SK-N-SH (cell line): ENCODE data around the gene ATP8A2. TPM values are rescaled to one million over a fixed set of nuclear protein-coding genes. Genes with fewer than 3 reads are reported as not detected.

ENCODE experiments used
- CTCF ChIA-PET: fragments of 300-600, 350-600 bp; formaldehyde crosslinking; extraction: SDS; loops from one replicate; lab custom pipeline; 2021; lab: Yijun Ruan, JAX
- POLR2A ChIA-PET: fragments of 350-600 bp; sonication (Branson Sonifier 250); formaldehyde crosslinking; extraction: SDS; loops from one replicate; lab custom pipeline; 2020; ENCODE audit warnings: antibody characterized with exemption, inconsistent platforms; lab: Yijun Ruan, JAX
- DNase-seq: peaks from one replicate; pipeline ENCODE4 v3.0.0; 2012
- H2AFZ ChIP-seq: fragments of 200-600 bp; sonication (generic); 2 replicates; pipeline ENCODE4 v1.8.1; 2016; ENCODE audit warnings: antibody characterized with exemption, mild to moderate bottlenecking, low read depth
- H3F3A ChIP-seq: fragments of 200-600 bp; sonication (generic); replicated peaks from 2 replicates; pipeline ENCODE3; 2016; ENCODE audit warnings: antibody characterized with exemption, mild to moderate bottlenecking; ENCODE audit not compliant: insufficient read depth
- H3K27ac ChIP-seq, 2 experiments: fragments of 200-500 bp in 1 of 2; fragments of 200-600 bp in 1 of 2; sonication (Bioruptor generic) in 1 of 2; sonication (generic), shearing (Covaris generic) in 1 of 2; 2 replicates each; pipeline versions ENCODE4 v1.5.1 to v1.6.1; 2014 to 2016; ENCODE audit warnings: low read depth in 2 of 2, inconsistent platforms in 1 of 2, low read length in 1 of 2, mild to moderate bottlenecking in 1 of 2, mixed read lengths in 1 of 2
- H3K27me3 ChIP-seq: fragments of 200-600 bp; sonication (generic), shearing (Covaris generic); 2 replicates; pipeline ENCODE4 v1.6.1; 2016; ENCODE audit warnings: mixed run types; ENCODE audit not compliant: insufficient read depth
- H3K36me3 ChIP-seq, 2 experiments: fragments of 200-500 bp in 1 of 2; fragments of 200-600 bp in 1 of 2; sonication (Bioruptor generic) in 1 of 2; sonication (generic) in 1 of 2; replicated peaks in 1 of 2; 2 replicates each; pipeline versions ENCODE3 to v1.5.1; 2014 to 2016; ENCODE audit warnings: low read length in 1 of 2, mild to moderate bottlenecking in 1 of 2; ENCODE audit not compliant: insufficient read depth in 2 of 2, control insufficient read depth in 1 of 2
- H3K4me1 ChIP-seq, 2 experiments: fragments of 200-500 bp in 1 of 2; fragments of 200-600 bp in 1 of 2; sonication (Bioruptor generic) in 1 of 2; sonication (generic), shearing (Covaris generic) in 1 of 2; 2 replicates each; pipeline versions ENCODE4 v1.5.1 to v1.6.1; 2014 to 2016; ENCODE audit warnings: low read depth in 1 of 2, low read length in 1 of 2, mixed run types in 1 of 2; ENCODE audit not compliant: insufficient read depth in 2 of 2, control insufficient read depth in 1 of 2
- H3K4me2 ChIP-seq: fragments of 200-600 bp; sonication (generic), shearing (Covaris generic); 2 replicates; pipeline ENCODE4 v1.6.1; 2017; ENCODE audit warnings: mixed run types
- H3K4me3 ChIP-seq, 2 experiments: fragments of 200-500 bp in 1 of 2; fragments of 200-600 bp in 1 of 2; sonication (Bioruptor generic) in 1 of 2; sonication (generic), shearing (Covaris generic) in 1 of 2; 2 replicates each; pipeline versions ENCODE4 v1.5.1 to v1.8.1; 2014 to 2016; ENCODE audit warnings: low read depth in 2 of 2, inconsistent platforms in 1 of 2, low read length in 1 of 2, mild to moderate bottlenecking in 1 of 2, mixed read lengths in 1 of 2, moderate library complexity in 1 of 2
- H3K79me2 ChIP-seq: fragments of 200-600 bp; sonication (generic); 2 replicates; pipeline ENCODE4 v1.8.1; 2017; ENCODE audit warnings: mild to moderate bottlenecking; ENCODE audit not compliant: insufficient read depth
- H3K9ac ChIP-seq: fragments of 200-600 bp; sonication (generic); 2 replicates; pipeline ENCODE4 v1.6.1; 2017; ENCODE audit warnings: mixed run types
- H3K9me2 ChIP-seq: fragments of 200-600 bp; sonication (generic); 2 replicates; pipeline ENCODE4 v1.6.1; 2017; ENCODE audit warnings: mixed run types
- H3K9me3 ChIP-seq: fragments of 200-600 bp; sonication (generic); 2 replicates; pipeline ENCODE4 v1.6.1; 2017; ENCODE audit warnings: mixed run types, mild to moderate bottlenecking, moderate library complexity
- H4K20me1 ChIP-seq: fragments of 200-600 bp; sonication (generic); 2 replicates; pipeline ENCODE4 v1.6.1; 2017; ENCODE audit warnings: mild to moderate bottlenecking, mixed run types; ENCODE audit not compliant: insufficient read depth
- ELF1 ChIP-seq: IDR thresholded peaks from 2 replicates; pipeline ENCODE4 v1.4.0; 2012
- FOSL2 ChIP-seq: IDR thresholded peaks from 2 replicates; pipeline ENCODE4 v1.4.0; 2012; ENCODE audit warnings: low read depth, mild to moderate bottlenecking, moderate library complexity, borderline replicate concordance
- GABPA ChIP-seq: IDR thresholded peaks from 2 replicates; pipeline ENCODE4 v1.4.0; 2012; ENCODE audit warnings: low read depth, mild to moderate bottlenecking
- MAX ChIP-seq: IDR thresholded peaks from 2 replicates; pipeline ENCODE4 v1.4.0; 2012; ENCODE audit warnings: low read depth
- MXI1 ChIP-seq: IDR thresholded peaks from 2 replicates; pipeline ENCODE4 v1.6.1; 2012; ENCODE audit warnings: mild to moderate bottlenecking, low read depth, low read length, improper control_type of control experiment
- NRF1 ChIP-seq: IDR thresholded peaks from 2 replicates; pipeline ENCODE4 v1.6.1; 2012; ENCODE audit warnings: low read depth, mild to moderate bottlenecking, low read length
- REST ChIP-seq: IDR thresholded peaks from 2 replicates; pipeline ENCODE4 v1.6.1; 2012; ENCODE audit warnings: mild to moderate bottlenecking, low read depth, low read length, moderate library complexity
- RFX5 ChIP-seq: IDR thresholded peaks from 2 replicates; pipeline ENCODE4 v1.6.1; 2012; ENCODE audit warnings: mild to moderate bottlenecking, improper control_type of control experiment, low read length
- RXRA ChIP-seq: IDR thresholded peaks from 2 replicates; pipeline ENCODE4 v1.4.0; 2012; ENCODE audit warnings: low read depth, mild to moderate bottlenecking, borderline replicate concordance
- SMC3 ChIP-seq: IDR thresholded peaks from 2 replicates; pipeline ENCODE4 v1.6.1; 2012; ENCODE audit warnings: low read depth, low read length, improper control_type of control experiment
- TCF12 ChIP-seq: IDR thresholded peaks from 2 replicates; pipeline ENCODE4 v1.4.0; 2012
- TEAD4 ChIP-seq: IDR thresholded peaks from 2 replicates; pipeline ENCODE4 v1.4.0; 2012; ENCODE audit warnings: mild to moderate bottlenecking, borderline replicate concordance; ENCODE audit not compliant: insufficient read depth
- ZBTB33 ChIP-seq: IDR thresholded peaks from 2 replicates; pipeline ENCODE4 v1.4.0; 2012; ENCODE audit warnings: low read depth, borderline replicate concordance
- WGBS: methylation state at CpG from one replicate; pipeline ENCODE4 v1.1.6; 2017; ENCODE audit warnings: low lambda C conversion rate; 5-methylcytosine and 5-hydroxymethylcytosine counted together
- polyA plus RNA-seq, 3 experiments: library from polyadenylated mRNA; depleted of rRNA; stranded (reverse); fragments of >200 nt; gene quantifications; 2 replicates each; pipeline ENCODE4 v1.2.3, GENCODE V29; 2012
- TF ChIP-seq, protein P1 (sequence below): fragments of 200-600 bp; sonication (generic); IDR thresholded peaks from 2 replicates; pipeline ENCODE4 v1.6.1; 2017; ENCODE audit warnings: antibody characterized with exemption, mild to moderate bottlenecking, moderate library complexity
- TF ChIP-seq, protein P2 (sequence below): IDR thresholded peaks from 2 replicates; pipeline ENCODE4 v1.4.0; 2012; ENCODE audit warnings: low read depth, borderline replicate concordance

ATP8A2 gene
- polyA plus RNA-seq, 1 of the 3 experiments (the other 2 are of a cell fraction), result 0.02 TPM

- Histone ChIP-seq H3K27ac (no peak overlapping the region), H3K4me3 (no peak overlapping the region), H3K9ac (no peak overlapping the region), H3K27me3 (no peaks in the 10 kb centered on the region), H3K9me2 (no peaks in the 10 kb centered on the region), H3K4me1 (no peaks in the 10 kb centered on the region), H2AFZ (no peak overlapping the region), H3F3A (no peaks in the 10 kb centered on the region), H3K9me3 (no peaks in the 10 kb centered on the region), H3K4me2 (no peak overlapping the region), H3K36me3 (no peaks in the 10 kb centered on the region), H3K79me2 (no peaks in the 10 kb centered on the region), H4K20me1 (no peaks in the 10 kb centered on the region)
- WGBS, result 47% methylated on average over 6 of the region's 6 CpGs
- ChIA-PET POLR2A (no interaction called here), CTCF (interaction anchor here (1.0 to 4.6 kb wide), 3 partner anchors 9 to 478 kb away, joined by 3 to 36 read pairs (median 5); no protein-coding TSS in a partner anchor)
- TF ChIP-seq REST, result no peak
- TF ChIP-seq RXRA, result no peak
- DNase-seq, result no peak
These were observed 212.3 kb downstream of the ATP8A2 start for GRCh38 chr13:25584087-25584486.

GRCh38 chr13:25585000-25585399 lies 213.2 kb downstream of the ATP8A2 start:
- H3K79me2 ChIP-seq, result no peaks in the 10 kb centered on the region
- H3K9me3 ChIP-seq, result no peaks in the 10 kb centered on the region
- H3K27me3 ChIP-seq, result no peaks in the 10 kb centered on the region
- WGBS, result 30% methylated on average over 5 of the region's 5 CpGs
- no peaks in the 10 kb centered on the region for H3K36me3 ChIP-seq
- H3K4me1 ChIP-seq, result no peaks in the 10 kb centered on the region
- no peak for DNase-seq
- no peaks in the 10 kb centered on the region for H4K20me1 ChIP-seq
- H3K4me2 ChIP-seq, result no peak overlapping the region
- H3K4me3 ChIP-seq, result no peak overlapping the region
- no peak overlapping the region for H3K9ac ChIP-seq
- no peaks in the 10 kb centered on the region for H3F3A ChIP-seq
- POLR2A ChIA-PET, result no interaction called here
- no peak overlapping the region for H3K27ac ChIP-seq
- CTCF ChIA-PET, result interaction anchor here (1.6 to 4.6 kb wide), 2 partner anchors 10 to 477 kb away, joined by 5 to 36 read pairs; no protein-coding TSS in a partner anchor
- H3K9me2 ChIP-seq, result no peaks in the 10 kb centered on the region
- H2AFZ ChIP-seq, result no peak overlapping the region
- TF ChIP-seq ZBTB33 (no peak), ELF1 (no peak), GABPA (no peak), TCF12 (no peak), RXRA (no peak), SMC3 (no peak), FOSL2 (no peak), REST (no peak), RFX5 (no peak), MAX (no peak), TEAD4 (no peak), NRF1 (no peak), MXI1 (no peak)
- TF ChIP-seq, protein P1, sequence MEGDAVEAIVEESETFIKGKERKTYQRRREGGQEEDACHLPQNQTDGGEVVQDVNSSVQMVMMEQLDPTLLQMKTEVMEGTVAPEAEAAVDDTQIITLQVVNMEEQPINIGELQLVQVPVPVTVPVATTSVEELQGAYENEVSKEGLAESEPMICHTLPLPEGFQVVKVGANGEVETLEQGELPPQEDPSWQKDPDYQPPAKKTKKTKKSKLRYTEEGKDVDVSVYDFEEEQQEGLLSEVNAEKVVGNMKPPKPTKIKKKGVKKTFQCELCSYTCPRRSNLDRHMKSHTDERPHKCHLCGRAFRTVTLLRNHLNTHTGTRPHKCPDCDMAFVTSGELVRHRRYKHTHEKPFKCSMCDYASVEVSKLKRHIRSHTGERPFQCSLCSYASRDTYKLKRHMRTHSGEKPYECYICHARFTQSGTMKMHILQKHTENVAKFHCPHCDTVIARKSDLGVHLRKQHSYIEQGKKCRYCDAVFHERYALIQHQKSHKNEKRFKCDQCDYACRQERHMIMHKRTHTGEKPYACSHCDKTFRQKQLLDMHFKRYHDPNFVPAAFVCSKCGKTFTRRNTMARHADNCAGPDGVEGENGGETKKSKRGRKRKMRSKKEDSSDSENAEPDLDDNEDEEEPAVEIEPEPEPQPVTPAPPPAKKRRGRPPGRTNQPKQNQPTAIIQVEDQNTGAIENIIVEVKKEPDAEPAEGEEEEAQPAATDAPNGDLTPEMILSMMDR, result no peak
- TF ChIP-seq, protein P2, sequence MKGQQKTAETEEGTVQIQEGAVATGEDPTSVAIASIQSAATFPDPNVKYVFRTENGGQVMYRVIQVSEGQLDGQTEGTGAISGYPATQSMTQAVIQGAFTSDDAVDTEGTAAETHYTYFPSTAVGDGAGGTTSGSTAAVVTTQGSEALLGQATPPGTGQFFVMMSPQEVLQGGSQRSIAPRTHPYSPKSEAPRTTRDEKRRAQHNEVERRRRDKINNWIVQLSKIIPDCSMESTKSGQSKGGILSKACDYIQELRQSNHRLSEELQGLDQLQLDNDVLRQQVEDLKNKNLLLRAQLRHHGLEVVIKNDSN, result no peak
